H1 (cell line): ENCODE measurements around the gene PELI2. TPM values are rescaled to one million over a fixed set of nuclear protein-coding genes. Genes with fewer than 3 reads are reported as not detected.

Experiments
- CBX5 ChIP-seq: fragments of 300-800, 300-1000 bp; sonication (generic); IDR thresholded peaks from 2 replicates; pipeline ENCODE4 v1.7.1; 2016; ENCODE audit warnings: antibody characterized with exemption, low read length, low read depth
- POU5F1 ChIP-seq: IDR thresholded peaks from 2 replicates; pipeline ENCODE4 v1.6.1; 2011; ENCODE audit warnings: low read depth, mild to moderate bottlenecking, low read length, moderate library complexity
- RAD21 ChIP-seq, 2 experiments: IDR thresholded peaks in 1 of 2; conservative IDR thresholded peaks in 1 of 2; 2 replicates each; pipeline ENCODE4 v1.6.1; 2011; ENCODE audit warnings: low read depth in 2 of 2, low read length in 2 of 2, improper control_type of control experiment in 1 of 2, inconsistent platforms in 1 of 2, mild to moderate bottlenecking in 1 of 2, moderate library complexity in 1 of 2
- SP2 ChIP-seq: IDR thresholded peaks from 2 replicates; pipeline ENCODE4 v1.6.1; 2012; ENCODE audit warnings: mild to moderate bottlenecking, low read length, inconsistent platforms
- TAF1 ChIP-seq: IDR thresholded peaks from 2 replicates; pipeline ENCODE4 v1.6.1; 2011; ENCODE audit warnings: mild to moderate bottlenecking, low read depth, low read length
- YY1 ChIP-seq: IDR thresholded peaks from 2 replicates; pipeline ENCODE4 v1.6.1; 2011; ENCODE audit warnings: low read depth, mild to moderate bottlenecking, low read length
- polyA plus RNA-seq, 7 experiments: library from polyadenylated mRNA; depleted of rRNA in 3 of 7; stranded (reverse) in 5 of 7; unstranded in 2 of 7; fragments of >200 nt in 5 of 7; fragments of 200-250 nt in 2 of 7; gene quantifications; 1 replicate in 5 of 7; 2 replicates in 1 of 7; 4 replicates in 1 of 7; pipeline versions ENCODE4 v1.2.1 to v1.2.3, GENCODE V29; 2011 to 2013; ENCODE audit warnings: missing spikeins in 2 of 7, mixed read lengths in 2 of 7
- total RNA-seq: library from RNA; stranded (reverse); fragmentation: NEBNext Ultra II Directional; extraction: Animal tissue kit (Norgen Biotek cat#: 25700); gene quantifications from 2 replicates; pipeline ENCODE4 v1.2.1, GENCODE V29; 2021

The PELI2 gene
- total and polyA plus RNA-seq, 2 of the 8 experiments (the other 6 are each of a cell fraction or from before 2014, with no cell fraction given): 14.6 to 25.7 TPM

DNA sequence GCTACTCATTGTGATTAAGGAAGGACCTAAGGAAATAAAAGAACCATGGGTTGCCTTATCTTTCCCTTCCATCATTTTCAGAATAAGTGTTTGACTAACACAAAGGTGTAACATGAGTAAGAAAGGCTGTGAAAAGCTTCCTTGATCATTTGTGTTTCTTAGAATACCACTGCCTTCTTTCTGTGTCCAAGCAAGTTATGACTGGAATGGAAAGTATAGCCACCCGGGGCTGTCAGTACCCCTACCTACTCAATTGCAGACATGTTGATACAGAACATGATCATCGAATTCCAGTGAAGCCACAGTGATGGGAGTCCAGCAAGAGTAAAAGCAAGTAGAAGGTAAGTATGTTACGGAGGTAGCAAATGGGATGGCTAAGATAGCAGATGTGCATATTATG, 209.8 kb downstream of the PELI2 start (continued):
- TF ChIP-seq RAD21 (IDR thresholded peaks at IDR 0.05 in 1 of 2, conservative IDR thresholded peaks at IDR 0.05 in 1 of 2; ENCODE audit: low read depth in 2 of 2, low read length in 2 of 2): no peak
- TF ChIP-seq CBX5: no peak
- no peak for TF ChIP-seq YY1
- TF ChIP-seq SP2: no peak
- no peak for TF ChIP-seq POU5F1
- no peak for TF ChIP-seq TAF1
